ENCODE results near the gene SORCS1.

Gene SORCS1

DNA sequence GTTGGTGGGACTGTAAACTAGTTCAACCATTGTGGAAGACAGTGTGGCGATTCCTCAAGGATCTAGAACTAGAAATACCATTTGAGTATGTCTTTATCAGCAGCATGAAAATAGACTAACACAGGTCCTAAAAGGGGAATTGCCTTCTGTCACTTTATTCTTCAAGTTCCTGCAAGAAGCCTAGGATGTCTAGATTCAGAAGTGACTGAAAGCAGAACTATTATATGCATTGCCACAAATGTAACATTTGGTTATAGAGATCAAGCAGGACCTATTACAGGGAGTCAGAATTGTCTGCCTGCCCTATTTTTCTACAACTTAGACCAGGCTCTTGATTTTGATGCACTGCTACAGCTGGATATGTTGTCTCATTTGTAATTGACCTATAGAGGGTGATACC, 364.7 kb downstream of the SORCS1 start:
- no peak for DNase-seq

DNA sequence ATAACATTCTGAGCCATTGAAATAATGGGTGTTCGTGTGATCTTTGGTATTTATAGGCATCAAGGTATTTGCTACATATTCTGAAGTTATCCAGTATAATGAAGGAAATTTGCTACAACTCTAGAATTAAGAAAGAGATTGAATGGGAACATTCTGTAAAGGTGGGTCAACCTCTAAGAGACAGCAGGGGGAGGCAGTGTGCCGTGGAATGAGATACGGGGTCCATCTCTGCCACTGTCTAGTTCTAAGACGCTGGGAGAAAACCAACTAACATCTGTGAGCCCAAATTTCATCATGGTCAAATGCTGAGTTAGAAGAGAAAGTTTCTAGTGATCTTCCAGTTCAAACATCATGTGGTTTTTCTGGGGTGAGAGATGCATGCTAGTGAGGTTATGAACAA, 368.9 kb downstream of the SORCS1 start:
- no peak for DNase-seq

DNA sequence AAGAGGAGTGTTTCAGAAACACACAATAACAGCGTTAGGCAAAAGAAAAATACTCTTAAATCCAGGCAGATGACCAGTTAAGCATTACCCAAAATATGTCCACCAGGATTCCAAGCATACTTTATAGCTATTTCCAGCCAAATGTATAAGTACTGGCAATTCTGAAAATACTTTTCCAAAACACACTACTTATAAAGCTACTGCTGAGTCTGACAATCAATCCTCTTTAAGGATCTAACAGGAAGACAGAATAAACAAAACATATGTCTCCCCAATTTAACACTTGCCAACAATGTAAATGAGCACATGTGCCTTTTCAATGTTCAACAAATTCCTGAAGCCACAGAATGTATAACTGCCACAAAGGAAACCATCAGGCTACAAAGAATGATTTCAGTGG, 370.9 kb downstream of the SORCS1 start:
- no peak for DNase-seq

DNA sequence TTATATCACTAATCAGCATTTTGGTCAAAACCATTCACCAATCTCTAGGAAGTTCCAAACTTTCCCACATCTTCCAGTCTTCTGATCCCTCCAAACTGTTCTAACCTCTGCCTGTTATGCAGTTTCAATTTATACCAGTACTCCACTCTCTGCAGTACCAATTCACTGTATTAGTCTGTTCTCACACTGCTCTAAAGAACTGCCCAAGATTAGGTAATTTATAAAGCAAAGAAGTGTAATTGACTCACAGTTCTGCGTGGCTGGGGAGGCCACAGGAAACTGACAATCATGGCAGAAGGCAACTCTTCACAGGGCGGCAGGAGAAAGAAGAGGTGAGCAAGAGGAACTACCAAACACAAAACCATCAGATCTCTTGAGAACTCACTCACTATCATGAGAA, 374.9 kb downstream of the SORCS1 start:
- no peak for DNase-seq

DNA sequence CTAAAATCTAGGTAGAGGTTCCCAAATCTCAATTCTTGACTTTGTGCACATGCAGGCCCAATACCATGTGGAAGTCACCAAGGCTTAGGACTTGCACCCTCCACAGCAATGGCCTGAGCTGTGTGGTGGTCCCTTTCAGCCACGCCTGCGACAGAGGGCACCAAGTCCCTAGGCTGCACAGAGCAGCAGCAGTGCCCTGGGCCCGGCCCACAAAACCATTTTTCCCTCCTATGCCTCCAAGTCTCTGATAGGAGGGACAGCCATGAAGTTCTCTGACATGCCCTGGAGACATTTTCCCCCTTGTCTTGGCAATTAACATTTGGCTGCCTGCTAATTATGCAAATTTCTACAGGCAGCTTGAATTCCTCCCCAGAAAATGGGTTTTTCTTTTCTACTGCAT, 375.5 kb downstream of the SORCS1 start:
- no peak for DNase-seq

DNA sequence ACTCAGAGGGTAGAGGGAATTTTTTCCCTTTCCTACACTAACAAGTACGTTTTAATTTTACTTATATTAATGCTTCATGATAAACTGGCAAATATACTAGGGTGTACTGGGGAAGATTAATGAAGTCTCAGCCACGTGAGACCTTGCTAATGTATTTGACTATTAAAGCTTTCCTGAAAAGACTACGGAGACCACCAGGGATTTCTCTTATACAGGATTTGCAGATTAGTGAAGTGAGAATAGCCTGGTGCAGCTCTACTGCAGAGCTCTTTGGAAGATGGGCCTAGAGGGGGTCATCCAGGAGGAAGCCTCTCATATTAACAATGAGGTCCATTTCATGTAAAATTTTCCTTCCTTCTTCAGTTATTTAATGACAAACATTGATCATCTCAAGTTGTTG, 379.0 kb downstream of the SORCS1 start:
- DNase-seq, result no peak

- no peak for DNase-seq
Observed at GRCh38 chr10:106780632-106781031, 383.9 kb downstream of the SORCS1 start.

- no peak for DNase-seq
Observed at GRCh38 chr10:106777841-106778240, 386.7 kb downstream of the SORCS1 start.

DNA sequence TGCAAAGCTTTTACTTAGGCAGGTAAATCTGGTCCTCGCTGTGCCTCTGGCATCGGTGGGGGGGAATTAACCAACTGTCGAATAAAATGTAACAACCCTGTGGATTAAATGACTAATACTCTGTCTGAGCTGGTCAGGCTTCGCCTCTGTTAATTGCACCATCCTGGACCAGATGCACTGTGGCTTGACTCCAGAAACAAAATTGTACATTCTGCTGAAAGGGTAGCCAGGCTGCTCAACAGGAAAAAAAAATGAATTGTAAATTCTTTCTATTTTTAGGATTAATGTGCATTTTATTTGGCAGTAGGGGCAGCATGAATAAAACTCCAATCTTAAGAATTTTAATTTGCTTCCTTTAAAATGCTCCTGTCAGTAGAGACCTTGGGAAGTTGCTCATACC, 389.4 kb downstream of the SORCS1 start:
- no peak for DNase-seq

GRCh38 chr10:106772957-106773356, 391.5 kb downstream of the SORCS1 start:
- DNase-seq, result no peak

DNA sequence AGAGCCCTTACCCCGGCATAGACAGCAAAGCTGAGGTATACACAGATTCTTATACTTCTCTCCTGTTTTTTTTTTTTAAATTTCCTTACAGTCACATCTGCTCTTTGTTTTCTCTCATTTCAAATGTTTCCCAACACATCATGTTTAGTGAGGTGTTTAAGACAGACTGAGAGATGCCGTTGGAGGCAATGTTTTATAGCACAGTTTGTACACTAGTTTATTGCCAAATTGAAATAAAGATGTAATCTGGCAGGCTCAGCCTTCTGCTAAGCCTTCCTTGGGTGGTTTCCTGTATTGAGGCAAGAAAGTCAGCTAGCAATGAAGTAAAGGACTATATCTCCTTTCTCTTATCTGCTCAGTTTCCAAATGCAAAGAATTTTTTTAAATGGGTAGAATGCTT, 393.4 kb downstream of the SORCS1 start:
- no peak for DNase-seq

GRCh38 chr10:106768204-106768603, 396.3 kb downstream of the SORCS1 start:
- DNase-seq, result no peak

DNA sequence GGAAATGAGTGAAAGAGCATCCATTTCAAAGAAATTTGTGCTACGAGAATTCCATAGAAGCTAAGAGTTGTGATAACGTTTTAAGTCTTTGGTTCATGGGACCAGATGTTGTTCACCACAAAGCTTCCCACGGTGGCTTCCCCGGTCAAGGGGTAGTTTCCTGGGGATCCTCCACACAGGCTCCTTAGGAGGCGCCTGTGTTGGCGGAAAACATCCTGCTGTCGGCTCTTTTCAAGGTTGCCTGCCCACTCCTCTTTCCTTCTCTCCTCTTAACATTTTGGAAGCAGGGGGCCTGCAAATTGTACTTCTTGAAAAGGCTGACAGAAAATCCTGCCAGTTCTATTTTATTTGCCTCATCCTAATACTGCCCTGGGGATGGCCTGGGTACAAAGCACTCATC, 398.6 kb downstream of the SORCS1 start:
- DNase-seq, result no peak

- no peak for DNase-seq
Observed at GRCh38 chr10:106765241-106765754, 399.2 kb downstream of the SORCS1 start.

DNA sequence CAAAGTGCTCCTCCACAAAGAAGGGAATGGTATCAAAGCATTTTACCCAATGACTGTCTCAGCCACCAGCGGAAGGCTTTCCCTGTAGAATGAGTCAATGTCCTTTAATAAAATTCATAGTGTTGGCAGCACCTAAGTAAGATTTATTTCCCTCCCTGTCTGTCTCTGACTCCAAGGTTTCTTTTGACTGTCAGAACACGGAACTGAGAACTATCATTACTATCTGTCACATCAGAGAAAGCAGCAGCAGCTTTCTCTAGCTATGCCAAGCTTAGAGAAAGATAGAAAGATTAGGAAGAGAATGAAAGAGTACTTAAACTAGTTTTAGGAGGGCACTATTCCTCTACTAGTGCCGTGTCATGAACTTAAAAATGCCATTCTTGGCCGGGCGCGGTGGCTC, 400.1 kb downstream of the SORCS1 start:
- no peak for DNase-seq

- no peak for DNase-seq
Observed at GRCh38 chr10:106761906-106762305, 402.6 kb downstream of the SORCS1 start.

DNA sequence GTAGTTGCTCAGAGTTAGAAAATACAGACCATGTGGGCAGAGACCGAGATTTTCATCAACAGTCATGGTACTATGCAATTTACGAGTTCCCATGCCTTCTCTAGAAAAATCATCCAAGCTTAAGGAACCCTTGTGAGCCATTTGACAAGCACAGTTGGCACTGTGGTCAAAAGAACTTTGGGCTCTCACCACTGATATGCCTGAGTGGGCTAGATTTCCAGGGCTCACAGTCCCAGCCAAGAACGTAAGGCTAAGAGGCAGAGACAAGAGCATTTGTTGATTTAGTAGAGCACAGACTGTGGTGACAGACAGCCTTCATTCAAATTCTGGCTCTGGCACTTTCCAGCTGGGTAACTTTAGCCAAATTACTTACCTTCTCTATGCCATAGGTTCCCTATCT, 407.0 kb downstream of the SORCS1 start:
- DNase-seq, result no peak

GRCh38 chr10:106751091-106751490, 413.4 kb downstream of the SORCS1 start:
- DNase-seq, result no peak

GRCh38 chr10:106746868-106747267, 417.6 kb downstream of the SORCS1 start:
- DNase-seq, result no peak

GRCh38 chr10:106741006-106741530, 423.4 kb downstream of the SORCS1 start:
- no peak for DNase-seq

DNA sequence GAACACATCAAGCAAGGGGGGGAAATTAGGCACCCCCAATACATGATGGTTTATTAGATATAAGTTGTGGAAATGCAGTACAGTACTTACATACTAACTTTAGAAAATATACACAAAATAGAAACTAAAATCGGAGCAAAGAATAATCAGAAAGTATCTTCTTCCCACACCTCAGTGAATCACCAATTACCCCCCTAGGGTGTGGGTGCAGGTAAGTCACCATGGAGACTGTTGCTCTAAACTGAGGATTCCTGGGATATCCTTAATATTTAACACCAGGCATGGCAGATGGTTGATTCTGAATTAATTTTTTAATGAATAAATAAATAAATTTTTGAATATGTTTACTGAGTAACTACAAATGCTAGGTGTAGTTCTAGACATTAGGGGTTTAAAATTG, 424.4 kb downstream of the SORCS1 start:
- DNase-seq, result no peak

DNA sequence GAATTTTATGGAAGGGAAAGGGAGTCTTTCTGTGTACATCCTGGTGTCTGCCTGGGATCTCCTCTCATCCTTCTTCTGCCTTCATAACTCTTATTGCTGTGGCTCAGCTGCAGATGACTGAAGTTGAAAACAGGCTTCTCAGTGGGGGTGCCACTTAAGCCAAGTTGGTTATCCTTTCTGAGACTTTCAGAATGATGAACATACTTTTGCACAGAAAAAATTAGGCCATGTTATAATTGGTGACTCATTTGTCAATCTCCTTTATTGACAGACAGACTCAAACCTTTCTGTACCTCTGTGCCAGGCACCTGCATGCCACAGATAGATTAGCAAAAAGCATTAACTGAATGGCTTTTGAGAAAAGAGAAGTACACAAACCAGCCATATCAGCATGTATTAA, 430.3 kb downstream of the SORCS1 start:
- DNase-seq, result no peak

- no peak for DNase-seq
Observed at GRCh38 chr10:106728232-106728631, 436.3 kb downstream of the SORCS1 start.

- no peak for DNase-seq
Observed at GRCh38 chr10:106727170-106727569, 437.3 kb downstream of the SORCS1 start.

DNA sequence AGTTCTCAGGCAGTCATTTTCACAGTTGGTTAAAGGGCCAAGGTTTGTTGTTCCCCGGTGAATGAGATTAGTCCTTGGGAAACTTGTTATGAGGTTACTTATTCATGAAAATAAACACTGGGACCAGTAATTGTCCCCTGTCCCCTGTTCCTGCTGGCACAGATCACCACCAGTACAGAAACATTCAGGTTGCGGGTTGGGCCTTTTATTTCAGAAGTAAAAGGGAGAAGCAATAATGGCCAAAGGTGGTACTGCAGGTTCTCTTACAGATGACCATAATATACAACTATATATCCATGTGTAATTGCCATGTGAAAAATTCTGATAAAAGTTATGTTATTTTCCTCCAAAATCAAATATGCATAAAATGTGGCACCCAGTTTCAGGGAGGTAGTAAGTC, 442.0 kb downstream of the SORCS1 start:
- DNase-seq, result no peak

GRCh38 chr10:106720683-106721082, 443.8 kb downstream of the SORCS1 start:
- no peak for DNase-seq
